ENCODE data around the gene ZNF423.

GRCh38 chr16:49521734-49522325, 334.1 kb downstream of the ZNF423 start:
- TF ChIP-seq YY1 (IDR thresholded peaks at IDR 0.05; ENCODE audit: insufficient read depth, insufficient read length): no peak
- TF ChIP-seq ZNF274 (IDR thresholded peaks at IDR 0.05; ENCODE audit: low read depth, low read length): no peak
- no peak for TF ChIP-seq SUZ12 (IDR thresholded peaks at IDR 0.05; ENCODE audit: extremely low read depth, insufficient read depth, insufficient read length)
